HCT116 (cell line): ENCODE data around the gene NCAPD2. TPM values are rescaled to one million over a fixed set of nuclear protein-coding genes. Genes with fewer than 3 reads are reported as not detected.

Experiments
- ATAC-seq: fragments of 200-7000 bp; cut with Tn5 transposase; 2 replicates; pipeline ENCODE4 v1.9.1; 2020; ENCODE audit warnings: mild to moderate bottlenecking, moderate library complexity
- BruUV-seq: library from RNA; stranded (reverse); fragments of 400-500 nt; replicated peaks from 2 replicates; lab custom pipeline; 2021; lab: Mats Ljungman, UMichigan
- CTCF ChIA-PET: fragments of 300-600 bp; sonication (Branson Sonifier 250); formaldehyde crosslinking; loops from one replicate; lab custom pipeline; 2021; ENCODE audit warnings: antibody characterized with exemption; lab: Charles Lee
- POLR2A ChIA-PET: fragments of 300-600, 350-600 bp; sonication (Branson Sonifier 250); formaldehyde crosslinking; loops from one replicate; lab custom pipeline; 2021; ENCODE audit warnings: antibody characterized with exemption; lab: Charles Lee
- RAD21 ChIA-PET, 2 experiments: fragments of 300-600 bp; sonication (Branson Sonifier 250); formaldehyde crosslinking; loops; one replicate each; lab custom pipeline; 2023; ENCODE audit warnings: low total read pairs in 2 of 2; ENCODE audit not compliant: uncharacterized antibody in 2 of 2, unreplicated experiment in 2 of 2, low non-redundant PET in 1 of 2; lab: Charles Lee
- DNase-seq: peaks from one replicate; pipeline ENCODE4 v3.0.0-alpha.2; 2010; ENCODE audit warnings: low read depth, low spot score
- H2AFZ ChIP-seq: fragments of 200-600 bp; shearing (Covaris generic), sonication (generic); 2 replicates; pipeline ENCODE4 v1.6.1; 2017; ENCODE audit warnings: low read depth, mixed run types, mixed read lengths, antibody characterized with exemption, low read length; ENCODE audit not compliant: poor library complexity, severe bottlenecking
- H3K27ac ChIP-seq: 2 replicates; pipeline ENCODE4 v1.5.1; 2012; ENCODE audit warnings: low read depth, low read length
- H3K27me3 ChIP-seq: fragments of 200-600 bp; sonication (generic); 2 replicates; pipeline ENCODE4 v1.6.1; 2016; ENCODE audit warnings: mixed run types, low read length, mixed read lengths; ENCODE audit not compliant: insufficient read depth
- H3K36me3 ChIP-seq, 2 experiments: fragments of 200-500 bp in 1 of 2; fragments of 200-600 bp in 1 of 2; sonication (Bioruptor generic) in 1 of 2; sonication (generic) in 1 of 2; 2 replicates each; pipeline versions ENCODE4 v1.5.1 to v1.6.1; 2014 to 2016; ENCODE audit warnings: low read length in 2 of 2, inconsistent platforms in 1 of 2, mixed read lengths in 1 of 2, mixed run types in 1 of 2; ENCODE audit not compliant: insufficient read depth in 2 of 2, control insufficient read depth in 1 of 2
- H3K4me1 ChIP-seq, 2 experiments: fragments of 200-600 bp in 1 of 2; sonication (generic) in 1 of 2; 2 replicates each; pipeline versions ENCODE4 v1.5.1 to v1.6.1; 2012 to 2017; ENCODE audit warnings: low read length in 2 of 2, inconsistent platforms in 1 of 2, mild to moderate bottlenecking in 1 of 2, mixed read lengths in 1 of 2, mixed run types in 1 of 2, moderate library complexity in 1 of 2; ENCODE audit not compliant: insufficient read depth in 2 of 2, control insufficient read depth in 1 of 2
- H3K4me2 ChIP-seq: fragments of 200-600 bp; sonication (generic); 2 replicates; pipeline ENCODE4 v1.6.1; 2017; ENCODE audit warnings: mixed run types, low read length, mixed read lengths
- H3K4me3 ChIP-seq, 2 experiments: fragments of 200-600 bp in 1 of 2; sonication (generic) in 1 of 2; replicated peaks in 1 of 2; 2 replicates each; pipeline ENCODE4 v1.5.1; 2011 to 2016; ENCODE audit warnings: low read length in 2 of 2, control low read depth in 1 of 2, low read depth in 1 of 2, mild to moderate bottlenecking in 1 of 2, mixed read lengths in 1 of 2, mixed run types in 1 of 2
- H3K79me2 ChIP-seq: fragments of 200-600 bp; sonication (generic); 2 replicates; pipeline ENCODE4 v1.6.1; 2017; ENCODE audit warnings: mild to moderate bottlenecking, mixed run types, low read length, moderate library complexity, mixed read lengths; ENCODE audit not compliant: insufficient read depth
- H3K9ac ChIP-seq: fragments of 200-600 bp; sonication (generic); 2 replicates; pipeline ENCODE4 v1.6.1; 2016; ENCODE audit warnings: low read length, mixed read lengths
- H3K9me2 ChIP-seq: fragments of 200-600 bp; sonication (generic), shearing (Covaris generic); 2 replicates; pipeline ENCODE4 v1.6.1; 2017; ENCODE audit warnings: mixed run types, mild to moderate bottlenecking, moderate library complexity; ENCODE audit not compliant: insufficient read depth
- H3K9me3 ChIP-seq, 2 experiments: fragments of 200-500 bp in 1 of 2; fragments of 200-600 bp in 1 of 2; sonication (Bioruptor generic) in 1 of 2; sonication (generic) in 1 of 2; 2 replicates each; pipeline ENCODE4 v1.6.1; 2014 to 2017; ENCODE audit warnings: low read length in 2 of 2, mixed read lengths in 2 of 2, inconsistent platforms in 1 of 2, low read depth in 1 of 2, mild to moderate bottlenecking in 1 of 2, mixed run types in 1 of 2, moderate library complexity in 1 of 2; ENCODE audit not compliant: control insufficient read depth in 1 of 2, insufficient read depth in 1 of 2
- H4K20me1 ChIP-seq: fragments of 200-600 bp; sonication (generic), shearing (Covaris generic); 2 replicates; pipeline ENCODE4 v1.6.1; 2017; ENCODE audit warnings: mixed run types, mild to moderate bottlenecking, moderate library complexity; ENCODE audit not compliant: insufficient read depth
- CBX3 ChIP-seq: IDR thresholded peaks from 2 replicates; pipeline ENCODE4 v1.6.1; 2012; ENCODE audit warnings: low read depth
- CEBPB ChIP-seq: IDR thresholded peaks from 2 replicates; pipeline ENCODE4 v1.6.1; 2012; ENCODE audit warnings: low read depth
- EGR1 ChIP-seq: IDR thresholded peaks from 2 replicates; pipeline ENCODE4 v1.6.1; 2012; ENCODE audit warnings: low read depth
- ELF1 ChIP-seq: IDR thresholded peaks from 2 replicates; pipeline ENCODE4 v1.6.1; 2012; ENCODE audit warnings: low read depth, borderline replicate concordance
- EZH2 ChIP-seq: fragments of 200-600 bp; sonication (generic); IDR thresholded peaks from 2 replicates; pipeline ENCODE4 v1.6.1; 2017; ENCODE audit warnings: antibody characterized with exemption, mixed run types
- FOSL1 ChIP-seq: IDR thresholded peaks from 2 replicates; pipeline ENCODE4 v1.6.1; 2012; ENCODE audit warnings: low read depth
- JUND ChIP-seq: IDR thresholded peaks from 2 replicates; pipeline ENCODE4 v1.6.1; 2012
- POLR2A ChIP-seq: IDR thresholded peaks from 2 replicates; pipeline ENCODE4 v1.7.0; 2011; ENCODE audit warnings: borderline replicate concordance; ENCODE audit not compliant: insufficient read depth, insufficient read length; ENCODE audit errors: extremely low read depth
- RAD21 ChIP-seq: IDR thresholded peaks from 2 replicates; pipeline ENCODE4 v1.6.1; 2012; ENCODE audit warnings: low read depth, mild to moderate bottlenecking
- SIN3A ChIP-seq: IDR thresholded peaks from 2 replicates; pipeline ENCODE4 v1.6.1; 2012; ENCODE audit warnings: low read depth
- SP1 ChIP-seq: IDR thresholded peaks from 2 replicates; pipeline ENCODE4 v1.6.1; 2012; ENCODE audit warnings: low read depth
- SRF ChIP-seq: IDR thresholded peaks from 2 replicates; pipeline ENCODE4 v1.6.1; 2012; ENCODE audit warnings: low read depth
- TCF7L2 ChIP-seq: IDR thresholded peaks from 2 replicates; pipeline ENCODE4 v1.7.0; 2011; ENCODE audit warnings: borderline replicate concordance, inconsistent platforms; ENCODE audit not compliant: insufficient read depth, insufficient read length; ENCODE audit errors: extremely low read depth
- ZFX ChIP-seq: fragments of 450-650 bp; IDR thresholded peaks from 2 replicates; pipeline ENCODE4 v1.6.1; 2017
- ZNF274 ChIP-seq: fragments of 200-500 bp; sonication (Bioruptor generic); IDR thresholded peaks from 2 replicates; pipeline ENCODE4 v1.6.1; 2014; ENCODE audit warnings: mild to moderate bottlenecking, low read depth, low read length, inconsistent platforms
- intact Hi-C: fragments of 100-400 bp; cut with micrococcal nuclease; formaldehyde crosslinking; loops from 2 replicates; pipeline ENCODE4 v1.10.0; 2022
- total RNA-seq: library from RNA; stranded (reverse); gene quantifications from one replicate; pipeline ENCODE4 v1.2.1, GENCODE V29; 2021; ENCODE audit not compliant: unreplicated experiment
- TF ChIP-seq, protein P1 (sequence below), 3 experiments: fragments of 200-600 bp in 1 of 3; sonication (generic) in 1 of 3; IDR thresholded peaks in 2 of 3; conservative IDR thresholded peaks in 1 of 3; 2 replicates each; pipeline ENCODE4 v1.5.1; 2012 to 2017; ENCODE audit warnings: low read depth in 2 of 3, low read length in 2 of 3, antibody characterized with exemption in 1 of 3, borderline replicate concordance in 1 of 3, control low read depth in 1 of 3, mild to moderate bottlenecking in 1 of 3, mixed read lengths in 1 of 3, mixed run types in 1 of 3, moderate library complexity in 1 of 3; ENCODE audit not compliant: insufficient read depth in 1 of 3
- TF ChIP-seq, protein P2 (sequence below): IDR thresholded peaks from 2 replicates; pipeline ENCODE4 v1.6.1; 2012
- TF ChIP-seq, protein P3 (sequence below): IDR thresholded peaks from 2 replicates; pipeline ENCODE4 v1.6.1; 2011; ENCODE audit warnings: mild to moderate bottlenecking, low read length, moderate library complexity; ENCODE audit not compliant: insufficient replicate concordance; ENCODE audit errors: extremely low read depth
- TF ChIP-seq, protein P4 (sequence below): IDR thresholded peaks from 2 replicates; pipeline ENCODE4 v1.6.1; 2012

Gene NCAPD2
- total RNA-seq, 1 experiment from 2014 or later: 177 TPM

DNA sequence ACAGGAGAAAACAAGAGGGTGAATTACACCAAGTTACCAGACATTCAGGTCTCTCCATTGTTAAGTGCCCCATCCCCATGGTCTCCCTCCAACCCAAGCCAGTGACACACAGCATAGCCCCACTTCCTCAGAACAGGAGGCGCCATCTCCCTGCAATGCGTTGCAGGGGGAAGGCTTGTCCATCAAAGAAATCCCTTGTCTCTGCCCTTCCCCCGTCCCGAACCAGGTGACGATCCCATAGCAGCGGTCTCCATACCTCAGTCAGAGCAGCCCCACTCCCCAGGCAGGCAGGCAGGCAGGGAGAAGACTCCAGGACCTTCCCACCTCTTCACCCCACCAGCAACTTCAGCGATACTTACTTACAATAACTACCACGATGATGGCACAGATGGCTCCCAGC lies 29.4 kb upstream of the NCAPD2 start:
- no peak for ATAC-seq
- no peak overlapping the region for H3K4me3 ChIP-seq
- ChIA-PET CTCF (interaction anchor here (1.3 to 2.1 kb wide), 6 partner anchors 41 to 476 kb away, joined by 5 to 46 read pairs (median 16); no protein-coding TSS in a partner anchor), RAD21 (interaction anchor here (0.9 to 1.7 kb wide), 4 partner anchors 41 to 476 kb away, joined by 4 to 9 read pairs (median 5); no protein-coding TSS in a partner anchor)
- H3K9me2 ChIP-seq: no peaks in the 10 kb centered on the region
- TF ChIP-seq SP1 (no peak), CEBPB (no peak), RAD21 (no peak), ELF1 (no peak), POLR2A (no peak), SRF (no peak), EGR1 (no peak), CBX3 (no peak), EZH2 (no peak), ZFX (no peak), TCF7L2 (no peak), ZNF274 (no peak), FOSL1 (no peak), SIN3A (no peak), JUND (no peak)
- TF ChIP-seq, protein P1, sequence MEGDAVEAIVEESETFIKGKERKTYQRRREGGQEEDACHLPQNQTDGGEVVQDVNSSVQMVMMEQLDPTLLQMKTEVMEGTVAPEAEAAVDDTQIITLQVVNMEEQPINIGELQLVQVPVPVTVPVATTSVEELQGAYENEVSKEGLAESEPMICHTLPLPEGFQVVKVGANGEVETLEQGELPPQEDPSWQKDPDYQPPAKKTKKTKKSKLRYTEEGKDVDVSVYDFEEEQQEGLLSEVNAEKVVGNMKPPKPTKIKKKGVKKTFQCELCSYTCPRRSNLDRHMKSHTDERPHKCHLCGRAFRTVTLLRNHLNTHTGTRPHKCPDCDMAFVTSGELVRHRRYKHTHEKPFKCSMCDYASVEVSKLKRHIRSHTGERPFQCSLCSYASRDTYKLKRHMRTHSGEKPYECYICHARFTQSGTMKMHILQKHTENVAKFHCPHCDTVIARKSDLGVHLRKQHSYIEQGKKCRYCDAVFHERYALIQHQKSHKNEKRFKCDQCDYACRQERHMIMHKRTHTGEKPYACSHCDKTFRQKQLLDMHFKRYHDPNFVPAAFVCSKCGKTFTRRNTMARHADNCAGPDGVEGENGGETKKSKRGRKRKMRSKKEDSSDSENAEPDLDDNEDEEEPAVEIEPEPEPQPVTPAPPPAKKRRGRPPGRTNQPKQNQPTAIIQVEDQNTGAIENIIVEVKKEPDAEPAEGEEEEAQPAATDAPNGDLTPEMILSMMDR (IDR thresholded peaks at IDR 0.05 in 2 of 3, conservative IDR thresholded peaks at IDR 0.05 in 1 of 3; ENCODE audit: borderline replicate concordance in 1 of 3, insufficient read depth in 1 of 3, low read depth in 2 of 3, low read length in 2 of 3): no peak
- TF ChIP-seq, protein P2, sequence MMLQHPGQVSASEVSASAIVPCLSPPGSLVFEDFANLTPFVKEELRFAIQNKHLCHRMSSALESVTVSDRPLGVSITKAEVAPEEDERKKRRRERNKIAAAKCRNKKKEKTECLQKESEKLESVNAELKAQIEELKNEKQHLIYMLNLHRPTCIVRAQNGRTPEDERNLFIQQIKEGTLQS: no peak
- TF ChIP-seq, protein P3, sequence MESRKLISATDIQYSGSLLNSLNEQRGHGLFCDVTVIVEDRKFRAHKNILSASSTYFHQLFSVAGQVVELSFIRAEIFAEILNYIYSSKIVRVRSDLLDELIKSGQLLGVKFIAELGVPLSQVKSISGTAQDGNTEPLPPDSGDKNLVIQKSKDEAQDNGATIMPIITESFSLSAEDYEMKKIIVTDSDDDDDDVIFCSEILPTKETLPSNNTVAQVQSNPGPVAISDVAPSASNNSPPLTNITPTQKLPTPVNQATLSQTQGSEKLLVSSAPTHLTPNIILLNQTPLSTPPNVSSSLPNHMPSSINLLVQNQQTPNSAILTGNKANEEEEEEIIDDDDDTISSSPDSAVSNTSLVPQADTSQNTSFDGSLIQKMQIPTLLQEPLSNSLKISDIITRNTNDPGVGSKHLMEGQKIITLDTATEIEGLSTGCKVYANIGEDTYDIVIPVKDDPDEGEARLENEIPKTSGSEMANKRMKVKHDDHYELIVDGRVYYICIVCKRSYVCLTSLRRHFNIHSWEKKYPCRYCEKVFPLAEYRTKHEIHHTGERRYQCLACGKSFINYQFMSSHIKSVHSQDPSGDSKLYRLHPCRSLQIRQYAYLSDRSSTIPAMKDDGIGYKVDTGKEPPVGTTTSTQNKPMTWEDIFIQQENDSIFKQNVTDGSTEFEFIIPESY: no peak
- TF ChIP-seq, protein P4, sequence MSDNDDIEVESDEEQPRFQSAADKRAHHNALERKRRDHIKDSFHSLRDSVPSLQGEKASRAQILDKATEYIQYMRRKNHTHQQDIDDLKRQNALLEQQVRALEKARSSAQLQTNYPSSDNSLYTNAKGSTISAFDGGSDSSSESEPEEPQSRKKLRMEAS: no peak
- TF ChIP-seq, all 23 proteins: peak for 0
- Histone ChIP-seq H3K79me2 (no peaks in the 10 kb centered on the region), H2AFZ (no peak overlapping the region), H3K9me3 (no peaks in the 10 kb centered on the region), H3K4me1 (peaks cover 1 to 6% of the 10 kb centered on the region in 2 experiments; a peak in 3 of 4 replicates), H4K20me1 (no peaks in the 10 kb centered on the region), H3K27me3 (no peaks in the 10 kb centered on the region), H3K36me3 (peaks cover 14 to 31% of the 10 kb centered on the region in 2 experiments; a peak in 3 of 4 replicates), H3K27ac (no peak overlapping the region), H3K9ac (no peak overlapping the region), H3K4me2 (no peak overlapping the region)
- DNase-seq: no peak
- BruUV-seq: no TSS peak
- intact Hi-C loops: loop anchor here (2.0 kb wide), 1 partner anchor 402 kb away; no protein-coding TSS in a partner anchor
- POLR2A ChIA-PET: interaction anchor here (1.0 to 1.5 kb wide), 2 partner anchors 128 to 138 kb away, joined by 3 to 7 read pairs; no protein-coding TSS in a partner anchor
